HG02678 (cell line): ENCODE measurements around the gene BMI1.
"Not testable (repeated sequence)": the region's sequence is repeated elsewhere in the genome, so short reads cannot be mapped to it uniquely, and the experiment has no call there.

Experiments used
- ATAC-seq: cut with Tn5 transposase; IDR thresholded peaks from one replicate; pipeline ENCODE4 v1.9.1; 2021; ENCODE audit warnings: mild to moderate bottlenecking, moderate library complexity; ENCODE audit not compliant: unreplicated experiment

The BMI1 gene

GRCh38 chr10:22338931-22339330 is 18.0 kb downstream of the BMI1 start:
- ATAC-seq: no peak

- ATAC-seq: no peak
Observed at GRCh38 chr10:22339761-22340328, 18.9 kb downstream of the BMI1 start.

GRCh38 chr10:22340329-22341189 is 19.7 kb downstream of the BMI1 start:
- ATAC-seq: peak; percentile 57

- peak; percentile 18 for ATAC-seq
Observed at GRCh38 chr10:22341190-22341925, 20.5 kb downstream of the BMI1 start.

GRCh38 chr10:22341926-22342196 is 21.0 kb downstream of the BMI1 start:
- ATAC-seq: no peak

- ATAC-seq: no peak
Observed at GRCh38 chr10:22342421-22342820, 21.5 kb downstream of the BMI1 start.

GRCh38 chr10:22343731-22344130 is 22.8 kb downstream of the BMI1 start:
- ATAC-seq: no peak

GRCh38 chr10:22344249-22344648 is 23.4 kb downstream of the BMI1 start:
- no peak for ATAC-seq

- no peak for ATAC-seq
Observed at GRCh38 chr10:22344781-22345300, 23.9 kb downstream of the BMI1 start.

GRCh38 chr10:22345301-22346095 is 24.6 kb downstream of the BMI1 start, which contains the start of gene SPAG6:
SPAG6 (plus strand) TSS chr10:22345496; CDS start chr10:22345612, 116 bp downstream.
- no peak for ATAC-seq

GRCh38 chr10:22346096-22346661 is 25.3 kb downstream of the BMI1 start:
- ATAC-seq: no peak

- ATAC-seq: no peak
Observed at GRCh38 chr10:22349755-22350154, 28.9 kb downstream of the BMI1 start.

GRCh38 chr10:22351131-22351703 is 30.3 kb downstream of the BMI1 start:
- ATAC-seq: no peak

GRCh38 chr10:22356324-22356873 is 35.5 kb downstream of the BMI1 start:
- no peak for ATAC-seq

GRCh38 chr10:22357770-22358169 is 36.9 kb downstream of the BMI1 start:
- ATAC-seq: not testable (repeated sequence)

GRCh38 chr10:22363305-22363704 is 42.4 kb downstream of the BMI1 start:
- ATAC-seq: no peak

GRCh38 chr10:22364407-22365140 is 43.7 kb downstream of the BMI1 start:
- ATAC-seq: no peak

GRCh38 chr10:22365233-22365632 is 44.3 kb downstream of the BMI1 start:
- ATAC-seq: peak; percentile 56
